IPS-20b (cell line): Measurements from ENCODE around the gene OR7C2.
A peak's percentile ranks its signal among the peaks of the same experiment; 100 is the strongest.

ENCODE experiments used
- H3K27ac ChIP-seq: one replicate; pipeline ENCODE4 v1.5.1; 2013; ENCODE audit warnings: low read length
- H3K27me3 ChIP-seq: 2 replicates; pipeline ENCODE4 v1.6.1; 2013; ENCODE audit warnings: mild to moderate bottlenecking, low read length, inconsistent platforms; ENCODE audit not compliant: insufficient read depth
- H3K36me3 ChIP-seq: 2 replicates; pipeline ENCODE4 v1.6.1; 2013; ENCODE audit warnings: low read depth, mild to moderate bottlenecking, inconsistent platforms, low read length, moderate library complexity; ENCODE audit not compliant: insufficient read depth
- H3K4me1 ChIP-seq: 2 replicates; pipeline ENCODE4 v1.6.1; 2013; ENCODE audit warnings: mild to moderate bottlenecking, control low read depth, inconsistent platforms, low read length, moderate library complexity; ENCODE audit not compliant: insufficient read depth
- H3K4me3 ChIP-seq: 2 replicates; pipeline ENCODE4 v1.5.1; 2013; ENCODE audit warnings: mild to moderate bottlenecking, low read length, inconsistent platforms
- H3K9ac ChIP-seq: 2 replicates; pipeline ENCODE4 v1.6.1; 2013; ENCODE audit warnings: low read depth, mild to moderate bottlenecking, inconsistent platforms, low read length, moderate library complexity
- H3K9me3 ChIP-seq: 2 replicates; pipeline ENCODE4 v1.6.1; 2013; ENCODE audit warnings: mild to moderate bottlenecking, low read depth, low read length, inconsistent platforms; ENCODE audit not compliant: insufficient read depth

Gene OR7C2

DNA sequence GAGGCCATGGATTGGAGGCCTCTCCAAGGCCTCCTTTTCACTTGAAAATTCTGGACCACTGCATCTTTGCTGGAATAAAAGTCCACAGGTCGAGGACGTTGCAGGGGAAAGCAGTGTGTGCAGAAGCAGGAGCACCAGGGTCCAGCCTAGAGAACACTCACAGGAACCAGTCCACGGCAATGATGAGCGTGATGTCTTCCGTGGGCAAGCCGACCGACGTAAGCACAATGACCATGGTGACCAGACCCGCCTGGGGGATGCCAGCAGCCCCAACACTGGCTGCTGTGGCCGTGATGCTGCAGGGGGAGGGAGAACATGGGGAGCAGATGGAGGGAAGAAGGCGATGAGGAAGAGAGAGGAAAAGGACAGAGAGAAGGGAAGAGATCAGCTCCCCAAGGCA lies 11.5 kb downstream of the OR7C2 start:
- no peaks in the 10 kb centered on the region for H3K27me3 ChIP-seq
- peaks cover 5% of the 10 kb centered on the region for H3K9me3 ChIP-seq
- H3K4me1 ChIP-seq = no peaks in the 10 kb centered on the region
- no peaks in the 10 kb centered on the region for H3K36me3 ChIP-seq
- H3K4me3 ChIP-seq = no peak overlapping the region
- no peak overlapping the region for H3K9ac ChIP-seq
- H3K27ac ChIP-seq = no peak overlapping the region

DNA sequence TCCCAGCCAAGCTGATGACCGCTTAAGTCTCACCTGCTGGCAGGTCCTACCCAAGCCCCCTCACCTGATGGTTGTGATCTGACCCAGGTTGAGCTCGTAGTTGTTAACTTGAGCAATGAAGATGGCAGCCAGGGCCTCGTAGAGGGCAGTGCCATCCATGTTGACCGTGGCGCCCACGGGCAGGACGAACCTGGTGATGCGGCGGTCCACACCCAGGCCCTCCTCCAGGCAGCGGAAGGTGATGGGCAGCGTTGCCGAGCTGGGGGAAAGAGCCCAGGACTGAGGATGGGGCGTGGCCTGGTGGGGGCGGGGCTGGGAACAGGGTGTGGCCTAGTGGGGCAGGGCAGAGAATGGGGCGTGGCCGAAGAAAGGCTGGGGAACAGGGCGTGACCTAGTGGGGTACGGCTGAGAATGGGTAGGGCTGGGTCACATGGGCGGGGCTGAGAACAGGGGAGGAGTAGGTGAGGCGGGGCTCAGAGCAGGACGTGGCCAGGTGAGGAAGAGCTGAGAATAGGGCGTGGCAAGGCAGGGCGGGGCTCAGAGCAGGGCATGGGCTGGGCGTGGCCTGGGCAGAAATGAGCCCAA lies 12.9 kb downstream of the OR7C2 start:
- Histone ChIP-seq H3K4me1 (no peaks in the 10 kb centered on the region), H3K27me3 (no peaks in the 10 kb centered on the region), H3K4me3 (no peak overlapping the region), H3K36me3 (no peaks in the 10 kb centered on the region), H3K9ac (no peak overlapping the region), H3K9me3 (peaks cover 12% of the 10 kb centered on the region), H3K27ac (no peak overlapping the region)

DNA sequence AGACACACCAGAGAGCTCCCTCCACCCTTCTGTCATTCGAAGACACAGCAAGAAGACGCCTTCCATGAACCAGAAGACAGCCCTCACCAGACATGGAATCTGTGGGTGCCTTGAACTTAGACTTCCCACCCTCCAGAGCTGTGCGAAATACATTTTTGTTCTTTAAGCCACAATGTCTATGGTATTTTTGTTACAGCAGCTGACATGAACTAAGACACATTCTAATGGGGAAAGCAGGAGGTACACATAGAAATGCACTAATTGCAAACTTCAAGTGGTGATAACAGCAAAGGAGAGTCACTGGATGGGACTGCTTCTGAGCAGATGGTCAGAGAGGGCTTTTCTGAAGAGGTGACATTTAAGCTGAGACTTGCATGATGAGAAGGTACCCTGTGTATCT lies 16.2 kb downstream of the OR7C2 start:
- no peak overlapping the region for H3K9ac ChIP-seq
- no peak overlapping the region for H3K4me3 ChIP-seq
- no peak overlapping the region for H3K27ac ChIP-seq
- no peaks in the 10 kb centered on the region for H3K27me3 ChIP-seq
- H3K9me3 ChIP-seq = peaks cover 30% of the 10 kb centered on the region
- H3K4me1 ChIP-seq = no peaks in the 10 kb centered on the region
- H3K36me3 ChIP-seq = peaks cover 30% of the 10 kb centered on the region; the same call in 1 of the 2 replicates

DNA sequence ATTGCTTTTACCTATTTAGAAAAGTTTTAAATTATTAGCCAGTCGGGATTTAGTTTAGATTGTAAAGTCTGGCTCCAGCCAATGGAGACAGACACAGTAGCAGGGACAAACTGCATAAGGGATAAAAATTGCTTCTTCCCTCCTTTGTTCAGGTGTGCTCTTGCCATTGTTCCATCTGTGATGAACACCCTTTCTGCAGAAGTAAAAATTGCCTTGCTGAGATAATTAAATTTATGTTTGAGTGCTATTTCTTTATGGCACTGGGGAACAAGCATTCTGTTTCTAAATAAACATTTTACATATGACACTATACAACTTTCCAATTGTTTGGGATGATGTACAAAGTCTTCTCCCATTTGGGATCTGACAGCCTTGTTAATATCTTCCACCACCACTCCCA lies 18.0 kb downstream of the OR7C2 start:
- Histone ChIP-seq H3K27me3 (no peaks in the 10 kb centered on the region), H3K36me3 (peaks cover 30% of the 10 kb centered on the region; the same call in 1 of the 2 replicates), H3K9me3 (peaks cover 30% of the 10 kb centered on the region), H3K4me1 (no peaks in the 10 kb centered on the region), H3K27ac (no peak overlapping the region), H3K9ac (no peak overlapping the region), H3K4me3 (no peak overlapping the region)

DNA sequence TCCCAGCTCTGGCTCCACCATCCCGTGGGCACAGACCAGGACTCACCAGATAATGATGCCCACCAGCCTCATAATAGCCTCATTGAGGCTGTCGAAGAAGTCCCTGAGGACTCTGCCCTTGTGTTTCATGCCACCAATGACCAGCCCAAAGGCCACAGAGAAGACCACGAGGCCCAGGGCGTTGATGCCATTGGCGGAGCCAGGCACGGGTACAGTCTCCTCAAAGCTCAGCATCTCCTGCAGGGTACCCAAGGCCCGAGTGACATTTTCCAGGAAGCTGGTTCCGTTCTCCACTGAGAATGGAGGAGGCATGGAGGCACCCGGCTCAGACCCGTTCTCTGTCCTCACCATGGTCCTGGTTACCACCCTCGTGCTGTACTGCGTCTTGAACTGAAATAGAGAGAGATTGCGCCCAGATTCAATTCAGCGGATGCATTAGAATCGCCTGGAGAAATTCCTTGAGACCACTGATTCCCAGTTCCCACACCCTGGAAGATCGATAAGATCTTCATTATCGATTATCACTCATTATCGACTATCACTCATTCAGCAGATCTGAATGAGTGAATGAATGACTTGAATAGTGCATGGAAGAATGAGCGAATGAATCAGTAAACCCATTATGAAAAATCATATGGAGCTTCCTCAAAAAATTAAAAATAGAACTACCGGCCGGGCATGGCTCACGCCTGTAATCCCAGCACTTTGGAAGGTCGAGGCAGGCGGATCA lies 20.8 kb downstream of the OR7C2 start:
- Histone ChIP-seq H3K36me3 (peaks cover 30% of the 10 kb centered on the region; the same call in 1 of the 2 replicates), H3K27me3 (no peaks in the 10 kb centered on the region), H3K4me3 (no peak overlapping the region), H3K9me3 (peaks cover 29% of the 10 kb centered on the region), H3K4me1 (no peaks in the 10 kb centered on the region), H3K9ac (no peak overlapping the region), H3K27ac (no peak overlapping the region)

DNA sequence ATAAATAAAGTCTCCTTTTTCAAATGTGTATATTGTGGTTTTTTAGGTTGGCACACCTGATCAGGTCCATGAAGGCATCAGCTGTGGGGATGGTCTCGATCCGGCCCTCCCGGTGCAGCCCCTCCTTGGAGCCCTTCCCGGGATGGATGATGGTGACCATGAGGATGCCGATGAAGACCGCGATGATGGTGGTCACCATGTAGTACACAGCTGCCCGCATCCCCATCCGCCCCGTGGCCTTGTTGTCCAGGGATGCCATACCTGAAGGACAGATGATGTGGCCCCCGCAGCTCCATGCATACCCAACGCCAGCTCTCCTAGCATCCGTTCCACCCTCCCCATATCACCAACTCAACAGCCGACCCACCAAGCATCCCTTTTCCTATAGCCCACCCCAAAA lies 27.0 kb downstream of the OR7C2 start:
- H3K4me1 ChIP-seq = no peaks in the 10 kb centered on the region
- no peak overlapping the region for H3K9ac ChIP-seq
- no peaks in the 10 kb centered on the region for H3K9me3 ChIP-seq
- peaks cover 22% of the 10 kb centered on the region; the same call in 1 of the 2 replicates for H3K36me3 ChIP-seq
- H3K27ac ChIP-seq = no peak overlapping the region
- no peaks in the 10 kb centered on the region for H3K27me3 ChIP-seq
- H3K4me3 ChIP-seq = no peak overlapping the region

DNA sequence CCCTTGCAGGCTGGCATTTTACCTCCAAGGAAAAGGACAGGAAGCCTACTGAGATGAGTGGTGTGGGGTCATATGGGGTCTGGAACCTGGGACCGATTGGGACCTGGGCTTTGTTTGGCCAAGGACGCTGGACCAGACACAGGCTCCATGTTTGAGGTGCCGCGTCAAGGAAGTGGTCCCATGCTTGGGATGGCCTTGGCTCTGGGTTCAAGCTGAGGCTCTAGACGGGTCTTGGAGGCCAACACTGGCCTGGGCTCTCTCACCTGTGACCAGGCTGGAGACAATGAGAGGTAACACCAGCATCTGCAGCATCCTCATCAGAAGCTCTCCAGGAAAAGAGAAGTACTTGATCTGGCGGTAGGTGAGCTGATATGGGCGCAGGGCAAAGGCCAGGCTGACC lies 30.2 kb downstream of the OR7C2 start:
- no peaks in the 10 kb centered on the region for H3K27me3 ChIP-seq
- H3K4me3 ChIP-seq = no peak overlapping the region
- H3K9me3 ChIP-seq = no peaks in the 10 kb centered on the region
- no peak overlapping the region for H3K9ac ChIP-seq
- H3K4me1 ChIP-seq = no peaks in the 10 kb centered on the region
- peaks cover 22% of the 10 kb centered on the region; the same call in 1 of the 2 replicates for H3K36me3 ChIP-seq
- no peak overlapping the region for H3K27ac ChIP-seq

DNA sequence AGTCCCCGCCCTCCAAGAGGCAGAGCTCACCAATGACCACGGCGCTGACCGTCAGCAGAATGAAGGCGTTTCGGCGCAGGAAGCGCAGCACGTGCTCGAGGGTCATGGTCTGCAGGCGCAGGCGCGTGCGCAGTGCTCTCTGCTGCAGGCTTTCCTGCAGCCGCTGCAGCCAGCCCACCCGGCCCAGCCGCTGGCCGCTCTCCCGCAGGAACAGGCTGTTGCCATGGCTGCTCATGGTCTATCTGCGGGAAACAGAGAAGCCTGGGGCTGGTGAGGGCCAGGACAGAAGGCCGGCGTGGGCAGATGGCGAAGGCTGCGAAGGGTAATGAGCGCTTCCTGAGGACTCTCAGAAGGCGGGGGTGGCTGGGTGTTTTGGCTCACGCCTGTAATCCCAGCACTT lies 31.4 kb downstream of the OR7C2 start:
- H3K36me3 ChIP-seq = peaks cover 22% of the 10 kb centered on the region; the same call in 1 of the 2 replicates
- H3K4me3 ChIP-seq = no peak overlapping the region
- H3K27ac ChIP-seq = no peak overlapping the region
- H3K9me3 ChIP-seq = no peaks in the 10 kb centered on the region
- H3K27me3 ChIP-seq = 0 out of 2 replicates have a peak, but pooled peaks cover 6% of the 10 kb centered on the region
- no peak overlapping the region for H3K9ac ChIP-seq
- no peaks in the 10 kb centered on the region for H3K4me1 ChIP-seq

DNA sequence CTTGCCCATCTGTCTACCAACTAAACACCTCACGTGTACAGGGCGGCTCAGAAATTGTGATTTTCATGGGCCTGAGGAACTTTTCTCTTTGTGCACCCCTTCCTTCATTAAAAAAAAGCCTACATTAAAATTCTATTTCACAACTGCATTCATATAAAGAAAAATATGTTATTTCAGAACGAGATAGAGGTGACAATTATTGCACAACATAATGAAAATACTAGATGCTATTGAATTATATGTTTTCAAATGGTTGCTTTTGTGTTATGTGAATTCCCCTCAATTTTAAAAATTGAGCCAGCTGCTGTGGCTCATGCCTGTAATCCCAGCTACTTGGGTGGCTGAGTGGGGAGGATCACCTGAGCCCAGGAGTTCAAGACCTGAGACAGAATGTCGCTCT lies 33.2 kb downstream of the OR7C2 start:
- Histone ChIP-seq H3K9ac (no peak overlapping the region), H3K27me3 (peaks cover 22% of the 10 kb centered on the region), H3K4me3 (no peak overlapping the region)

DNA sequence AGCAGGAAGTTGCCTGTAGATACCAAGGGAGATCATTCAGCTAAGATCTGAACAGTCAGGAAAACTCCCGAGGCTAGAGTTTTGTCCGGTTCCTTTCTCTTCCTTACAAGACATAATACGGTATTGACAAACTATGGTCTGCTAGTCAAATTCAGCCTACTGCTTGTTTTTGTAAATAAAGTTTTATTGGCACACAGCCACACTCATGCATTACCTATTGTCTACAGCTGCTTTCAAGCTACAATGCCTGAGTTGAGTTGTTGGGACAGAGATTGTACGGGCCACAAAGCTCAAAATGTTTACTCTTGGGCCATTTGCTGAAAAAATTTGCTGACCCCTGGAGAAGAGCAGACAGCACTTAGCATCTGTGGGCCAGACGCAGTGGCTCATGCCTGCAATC lies 35.8 kb downstream of the OR7C2 start:
- Histone ChIP-seq H3K9ac (no peak overlapping the region), H3K4me1 (0 out of 2 replicates have a peak, but pooled peaks cover 4% of the 10 kb centered on the region), H3K4me3 (no peak overlapping the region), H3K27me3 (peaks cover 40% of the 10 kb centered on the region), H3K27ac (no peak overlapping the region), H3K36me3 (peaks cover 3% of the 10 kb centered on the region; the same call in 1 of the 2 replicates), H3K9me3 (no peaks in the 10 kb centered on the region)

More for the DNA sequence above, 33.2 kb downstream of the OR7C2 start:
- Histone ChIP-seq H3K9me3 (no peaks in the 10 kb centered on the region), H3K27ac (no peak overlapping the region), H3K4me1 (0 out of 2 replicates have a peak, but pooled peaks cover 4% of the 10 kb centered on the region), H3K36me3 (peaks cover 22% of the 10 kb centered on the region; the same call in 1 of the 2 replicates)

DNA sequence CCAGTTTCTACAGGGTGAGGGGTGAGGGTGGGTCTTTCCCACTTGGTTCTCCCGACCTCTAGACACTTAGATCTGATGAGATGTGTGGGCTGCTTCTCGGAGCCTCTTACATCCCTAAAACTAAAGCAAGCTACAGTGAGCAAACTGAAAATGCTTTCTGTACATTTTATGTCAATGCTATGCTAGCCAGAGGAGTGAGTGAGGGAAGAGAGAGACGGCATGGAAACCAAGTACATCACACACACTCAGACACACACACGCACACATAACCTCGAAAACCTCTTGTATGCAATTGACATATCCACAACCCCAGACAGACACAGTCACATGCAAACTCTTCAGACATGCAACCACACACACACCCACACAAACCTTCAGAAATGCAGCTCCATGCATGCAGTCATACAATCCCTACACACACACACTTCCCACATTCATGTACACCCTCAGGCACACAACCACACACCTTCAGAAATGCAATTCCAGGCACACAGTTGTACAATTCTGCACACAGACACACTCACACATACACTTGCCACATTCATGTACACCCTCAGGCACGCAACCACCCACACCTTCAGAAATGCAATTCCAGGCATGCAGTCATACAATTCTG lies 37.0 kb downstream of the OR7C2 start:
- Histone ChIP-seq H3K9me3 (no peaks in the 10 kb centered on the region), H3K36me3 (no peaks in the 10 kb centered on the region), H3K4me3 (peak overlapping the region; percentile 85), H3K27ac (no peak overlapping the region), H3K27me3 (peaks cover 40% of the 10 kb centered on the region), H3K4me1 (0 out of 2 replicates have a peak, but pooled peaks cover 4% of the 10 kb centered on the region), H3K9ac (no peak overlapping the region; the same call in 1 of the 2 replicates)
